Fibroblast of skin of left quadriceps (primary cell): ENCODE measurements around the gene EFNB2.
A peak's percentile ranks its signal among the peaks of the same experiment; 100 is the strongest.

Source experiments
- DNase-seq, 2 experiments: peaks; one replicate each; pipeline ENCODE4 v3.0.0-alpha.2; 2013; ENCODE audit warnings: low read depth in 2 of 2

EFNB2 gene

GRCh38 chr13:106535552-106536243 is at the start of gene EFNB2:
EFNB2 (minus strand) TSS chr13:106535662; CDS start chr13:106534964, 698 bp downstream.
- DNase-seq, result peak; percentile 85 to 86

- no peak for DNase-seq
Measured at GRCh38 chr13:106581225-106581624, 45.8 kb upstream of the EFNB2 start.

GRCh38 chr13:106575896-106576295 is 40.4 kb upstream of the EFNB2 start:
- no peak for DNase-seq

GRCh38 chr13:106573868-106574267 is 38.4 kb upstream of the EFNB2 start:
- DNase-seq, result no peak

- DNase-seq, result peak in 1 of 2 experiments; percentile 29
Measured at GRCh38 chr13:106573284-106573846, 37.9 kb upstream of the EFNB2 start.

- DNase-seq, result no peak
Measured at GRCh38 chr13:106570299-106570852, 34.9 kb upstream of the EFNB2 start.

- DNase-seq, result no peak
Measured at GRCh38 chr13:106569233-106570095, 34.0 kb upstream of the EFNB2 start.

GRCh38 chr13:106568299-106569003 is 33.0 kb upstream of the EFNB2 start:
- no peak for DNase-seq

- peak; percentile 79 for DNase-seq
Measured at GRCh38 chr13:106567474-106568298, 32.2 kb upstream of the EFNB2 start, which contains the start of gene ARGLU1. ARGLU1 (minus strand) TSS chr13:106568137; CDS start chr13:106567919, 218 bp downstream.

- DNase-seq, result no peak
Measured at GRCh38 chr13:106566641-106567473, 31.4 kb upstream of the EFNB2 start.

- no peak for DNase-seq
Measured at GRCh38 chr13:106565127-106565775, 29.8 kb upstream of the EFNB2 start.

- DNase-seq, result no peak
Measured at GRCh38 chr13:106562301-106562700, 26.8 kb upstream of the EFNB2 start.

- no peak for DNase-seq
Measured at GRCh38 chr13:106561551-106562170, 26.2 kb upstream of the EFNB2 start.

- DNase-seq, result no peak
Measured at GRCh38 chr13:106560821-106561220, 25.4 kb upstream of the EFNB2 start.

GRCh38 chr13:106558527-106558926 is 23.1 kb upstream of the EFNB2 start:
- no peak for DNase-seq

GRCh38 chr13:106555631-106556328 is 20.3 kb upstream of the EFNB2 start:
- no peak for DNase-seq

GRCh38 chr13:106551751-106552150 is 16.3 kb upstream of the EFNB2 start:
- DNase-seq, result no peak

GRCh38 chr13:106551350-106551749 is 15.9 kb upstream of the EFNB2 start:
- no peak for DNase-seq
